Activated CD4-positive, alpha-beta T cell treated with anti-CD3 and anti-CD28 coated beads, Interleukin-2, amount 50 U/mL, for 48 hours (primary cell): ENCODE results near the gene CCR6.

Experiments used
- DNase-seq, 2 experiments: peaks; one replicate each; pipeline ENCODE4 v3.0.0-alpha.2; 2020

Gene CCR6

DNA sequence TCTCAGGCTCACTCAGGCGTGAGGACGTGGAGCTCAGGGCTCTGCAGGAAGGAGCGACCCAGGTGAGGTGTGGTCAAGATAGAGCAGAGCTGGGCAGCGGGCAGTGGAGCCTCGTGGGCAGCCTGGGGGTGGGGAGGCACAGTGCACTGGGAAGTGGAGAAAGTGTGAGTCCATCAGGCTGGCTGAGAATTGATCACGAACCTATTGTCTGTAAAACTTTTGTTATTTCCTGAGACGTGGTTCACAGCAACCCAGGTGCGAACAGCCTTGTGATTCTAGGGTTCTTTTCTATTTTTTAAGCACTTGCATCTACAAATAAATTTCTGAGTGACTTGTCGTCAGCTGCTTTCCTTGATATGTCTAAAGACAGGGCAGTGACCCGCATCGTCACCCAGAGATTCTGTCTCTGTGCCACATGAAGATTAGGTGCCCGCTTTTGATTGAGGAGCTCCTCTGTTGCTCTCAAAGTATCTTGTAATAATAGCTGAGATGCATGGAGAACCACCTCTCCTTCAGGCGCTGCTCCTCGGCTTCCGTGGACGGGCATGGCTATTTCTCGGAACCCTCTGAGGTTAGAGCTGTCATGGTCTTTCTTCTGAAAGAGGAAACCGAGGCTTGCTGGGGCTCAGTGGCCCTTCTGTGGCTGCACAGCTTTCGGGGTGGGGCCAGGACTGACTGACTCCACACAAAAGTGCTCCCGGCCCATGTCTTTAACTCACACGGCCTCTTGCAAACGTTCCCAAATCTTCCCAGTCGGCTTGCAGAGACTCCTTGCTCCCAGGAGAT, 662 bp upstream of the CCR6 start:
- no peak for DNase-seq

GRCh38 chr6:167124753-167125152, 1.9 kb downstream of the CCR6 start:
- no peak for DNase-seq

DNA sequence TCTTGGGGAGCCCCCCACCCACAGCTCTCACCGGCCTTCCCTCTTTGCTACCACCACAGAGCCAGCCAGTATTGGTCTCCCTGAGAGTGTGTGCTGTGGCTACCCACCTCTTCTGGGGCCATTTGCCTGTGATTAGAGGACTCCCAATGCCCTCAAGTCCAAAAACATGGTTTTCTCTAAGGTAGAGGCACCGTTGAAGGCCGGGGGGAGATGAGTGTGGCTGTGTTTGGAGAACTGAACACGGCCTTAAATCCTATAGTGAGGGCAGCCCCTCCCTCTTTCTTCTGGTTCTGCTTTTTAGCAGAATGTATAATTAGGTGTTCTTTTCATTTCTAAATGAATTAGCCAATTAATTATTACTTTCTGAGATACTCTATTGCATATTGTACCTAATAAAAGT, 2.5 kb downstream of the CCR6 start:
- no peak for DNase-seq

GRCh38 chr6:167125855-167126349, 3.0 kb downstream of the CCR6 start:
- DNase-seq = no peak

DNA sequence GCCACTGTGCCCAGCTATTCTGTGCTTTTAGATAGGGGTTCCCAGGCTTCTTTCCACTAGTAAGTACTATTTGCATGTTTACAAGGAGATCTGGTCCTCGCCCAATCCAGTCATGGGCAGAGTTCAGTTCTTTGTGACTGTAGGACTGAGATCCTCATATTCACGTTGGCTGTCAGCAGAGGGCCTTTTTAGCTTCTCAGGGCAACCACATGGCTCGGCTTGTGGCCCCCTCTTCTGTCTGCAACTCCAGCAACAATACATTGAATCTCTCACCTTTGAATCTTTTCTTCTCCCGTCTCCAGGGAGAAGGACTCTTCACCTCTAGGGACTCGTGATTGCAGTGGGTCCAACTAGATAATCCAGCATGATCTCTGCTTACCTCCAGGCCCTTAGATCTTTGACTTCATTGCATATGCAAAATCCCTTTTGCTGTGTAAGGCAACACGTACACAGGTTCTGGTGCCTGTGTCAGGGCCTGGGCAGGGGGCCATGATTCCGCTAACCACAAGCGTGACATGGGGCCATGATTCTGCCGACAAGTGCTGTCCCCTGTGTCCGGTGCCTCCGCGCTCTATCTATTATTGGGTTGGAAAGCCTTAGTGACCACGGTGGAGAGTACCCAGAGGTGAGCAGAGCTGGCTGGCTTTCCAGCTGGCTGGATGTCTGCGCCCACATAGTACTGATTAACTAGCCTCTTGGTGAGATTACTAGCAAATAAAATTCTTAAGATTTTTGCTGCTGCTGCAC, 5.1 kb downstream of the CCR6 start:
- no peak for DNase-seq

GRCh38 chr6:167129159-167129558, 6.3 kb downstream of the CCR6 start:
- DNase-seq = no peak

DNA sequence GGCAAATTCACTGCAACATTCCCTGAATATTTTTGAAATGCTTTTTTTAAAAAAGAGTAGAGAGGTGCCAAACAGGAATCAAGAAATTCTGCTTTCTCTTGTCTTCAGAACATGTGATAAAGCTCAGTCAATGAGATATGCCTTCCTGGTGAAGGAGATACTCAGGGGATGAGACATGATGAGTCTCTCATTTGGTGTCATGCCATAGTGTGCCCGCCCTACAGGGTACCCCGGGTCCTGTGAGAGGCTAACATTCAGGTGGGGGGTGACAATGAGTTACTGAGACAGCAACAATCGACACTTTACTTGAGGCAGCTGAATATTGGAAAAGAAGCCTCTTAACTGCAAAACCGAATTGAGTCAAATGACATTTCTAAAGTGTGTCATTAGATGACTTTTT, 6.7 kb downstream of the CCR6 start:
- DNase-seq = no peak

DNA sequence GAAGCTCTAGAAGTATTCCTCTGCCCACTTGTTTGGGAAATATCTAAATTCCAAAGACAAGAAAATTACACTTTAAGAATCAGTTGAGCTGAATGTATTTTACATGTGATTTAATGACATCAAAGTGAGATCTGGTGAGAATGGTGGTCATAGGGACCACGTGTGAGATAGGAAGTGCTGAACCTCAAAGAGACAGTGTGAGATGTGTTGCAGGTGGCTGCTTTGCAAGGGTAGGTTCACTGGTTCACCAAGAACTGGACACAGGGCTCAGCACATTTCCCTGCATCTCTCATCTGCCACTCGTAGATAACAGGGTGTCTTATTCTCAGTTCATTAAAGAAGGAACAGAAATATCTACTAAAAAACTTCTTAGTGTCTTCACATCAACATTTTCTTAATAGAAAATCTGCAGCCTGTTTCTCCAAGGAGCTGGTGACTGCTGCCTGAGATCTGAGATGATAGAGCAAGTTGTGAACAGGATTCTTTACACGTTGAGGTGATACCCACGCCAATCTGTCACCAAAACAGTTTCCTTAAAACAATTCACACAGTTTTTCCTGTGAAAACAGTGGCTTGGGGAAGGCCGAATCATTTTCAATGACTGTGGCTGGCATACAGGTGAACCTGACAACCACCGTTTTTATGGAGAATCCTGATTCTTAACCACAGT, 7.2 kb downstream of the CCR6 start:
- no peak for DNase-seq

- no peak for DNase-seq
These were observed 8.1 kb downstream of the CCR6 start for GRCh38 chr6:167130712-167131684.

- DNase-seq = no peak
These were observed 11.8 kb downstream of the CCR6 start for GRCh38 chr6:167134448-167135328.

DNA sequence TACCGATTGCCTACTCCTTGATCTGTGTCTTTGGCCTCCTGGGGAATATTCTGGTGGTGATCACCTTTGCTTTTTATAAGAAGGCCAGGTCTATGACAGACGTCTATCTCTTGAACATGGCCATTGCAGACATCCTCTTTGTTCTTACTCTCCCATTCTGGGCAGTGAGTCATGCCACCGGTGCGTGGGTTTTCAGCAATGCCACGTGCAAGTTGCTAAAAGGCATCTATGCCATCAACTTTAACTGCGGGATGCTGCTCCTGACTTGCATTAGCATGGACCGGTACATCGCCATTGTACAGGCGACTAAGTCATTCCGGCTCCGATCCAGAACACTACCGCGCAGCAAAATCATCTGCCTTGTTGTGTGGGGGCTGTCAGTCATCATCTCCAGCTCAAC, 13.5 kb downstream of the CCR6 start:
- no peak for DNase-seq

GRCh38 chr6:167137081-167137480, 14.2 kb downstream of the CCR6 start:
- DNase-seq = no peak

GRCh38 chr6:167137881-167138280, 15.0 kb downstream of the CCR6 start:
- DNase-seq = no peak

DNA sequence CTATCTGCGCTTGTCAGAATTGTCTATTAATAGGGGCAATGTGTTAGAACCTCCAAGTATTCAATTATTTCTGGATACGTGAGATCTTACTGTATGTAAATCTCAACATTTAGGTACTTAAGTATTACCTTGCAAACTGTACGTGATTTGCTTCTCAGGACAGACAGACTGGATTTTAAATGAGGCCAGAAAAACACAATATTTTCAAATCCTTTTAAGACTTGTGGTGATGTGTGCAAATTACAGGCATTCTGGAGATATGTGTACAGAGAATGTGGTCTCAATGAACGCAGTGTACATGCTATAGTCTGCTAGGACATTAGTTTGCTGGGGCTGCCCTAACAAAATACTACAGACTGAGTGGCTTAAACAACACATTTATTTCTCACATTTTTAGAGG, 16.9 kb downstream of the CCR6 start:
- DNase-seq = no peak

- DNase-seq = no peak
These were observed 17.9 kb downstream of the CCR6 start for GRCh38 chr6:167140589-167141474.

DNA sequence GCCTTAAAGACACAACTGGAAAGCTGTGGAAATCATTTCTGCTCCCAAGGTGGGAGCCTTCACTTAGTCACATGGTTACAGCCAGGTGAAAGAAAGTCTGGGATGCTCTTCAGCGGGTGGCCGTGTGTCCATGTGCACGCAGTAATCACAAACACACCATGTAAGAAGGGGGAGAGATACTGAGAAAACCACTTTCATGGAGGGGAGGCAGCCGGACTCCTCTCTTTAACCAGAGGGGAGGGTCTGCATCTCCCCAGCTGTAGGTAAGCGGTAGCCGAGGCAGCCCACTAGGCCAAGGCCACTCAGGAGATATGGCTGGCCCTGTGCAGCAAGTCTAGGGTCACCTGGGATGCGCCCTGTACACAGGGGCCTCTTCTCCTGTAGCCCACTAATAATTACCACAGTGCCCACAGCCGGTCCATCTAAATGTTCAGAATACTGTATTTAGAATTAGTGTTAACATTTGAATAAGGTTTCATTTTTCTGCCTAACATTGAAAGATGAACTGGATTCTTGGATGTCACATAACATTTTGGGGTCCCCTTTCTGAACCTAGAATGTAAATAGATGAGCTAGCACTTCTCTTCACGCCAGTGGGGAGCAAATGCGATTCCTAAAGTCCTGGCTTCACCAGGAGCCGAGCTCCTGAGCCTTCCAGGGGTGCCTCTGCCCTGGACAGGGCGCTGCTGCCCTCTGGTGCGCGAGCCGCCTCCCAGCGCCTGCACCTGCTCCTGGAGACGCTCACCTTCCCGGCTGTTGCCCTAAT, 19.0 kb downstream of the CCR6 start:
- DNase-seq = peak; percentile 64 to 69

- no peak for DNase-seq
These were observed 19.5 kb downstream of the CCR6 start for GRCh38 chr6:167142433-167142761.

DNA sequence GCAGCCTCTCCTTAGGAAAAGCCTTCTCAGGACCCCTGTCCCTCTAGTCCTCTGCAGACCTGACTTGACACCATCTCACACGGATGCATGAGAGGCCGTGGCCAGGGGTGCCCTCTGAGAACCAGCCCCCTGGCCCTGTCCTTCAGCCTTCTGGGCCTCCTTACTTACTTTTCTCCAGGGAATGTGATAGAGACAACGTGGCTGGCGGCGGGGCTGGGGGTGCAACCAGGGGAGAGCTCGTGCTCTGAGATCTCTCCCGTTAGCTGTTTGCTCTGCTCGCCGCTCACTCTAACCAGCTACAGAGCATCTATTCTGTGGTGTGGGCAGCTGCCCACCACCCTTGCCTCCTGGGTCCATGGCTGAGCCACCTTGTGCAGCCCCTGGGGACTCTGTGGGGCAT, 20.1 kb downstream of the CCR6 start:
- DNase-seq = no peak

- no peak for DNase-seq
These were observed 22.6 kb downstream of the CCR6 start for GRCh38 chr6:167145461-167145860.

GRCh38 chr6:167146135-167146534, 23.2 kb downstream of the CCR6 start:
- no peak for DNase-seq
